ENCODE results near the gene MBD4.

Gene MBD4

GRCh38 chr3:129462361-129462968, 22.7 kb upstream of the MBD4 start:
- no peak for DNase-seq

DNA sequence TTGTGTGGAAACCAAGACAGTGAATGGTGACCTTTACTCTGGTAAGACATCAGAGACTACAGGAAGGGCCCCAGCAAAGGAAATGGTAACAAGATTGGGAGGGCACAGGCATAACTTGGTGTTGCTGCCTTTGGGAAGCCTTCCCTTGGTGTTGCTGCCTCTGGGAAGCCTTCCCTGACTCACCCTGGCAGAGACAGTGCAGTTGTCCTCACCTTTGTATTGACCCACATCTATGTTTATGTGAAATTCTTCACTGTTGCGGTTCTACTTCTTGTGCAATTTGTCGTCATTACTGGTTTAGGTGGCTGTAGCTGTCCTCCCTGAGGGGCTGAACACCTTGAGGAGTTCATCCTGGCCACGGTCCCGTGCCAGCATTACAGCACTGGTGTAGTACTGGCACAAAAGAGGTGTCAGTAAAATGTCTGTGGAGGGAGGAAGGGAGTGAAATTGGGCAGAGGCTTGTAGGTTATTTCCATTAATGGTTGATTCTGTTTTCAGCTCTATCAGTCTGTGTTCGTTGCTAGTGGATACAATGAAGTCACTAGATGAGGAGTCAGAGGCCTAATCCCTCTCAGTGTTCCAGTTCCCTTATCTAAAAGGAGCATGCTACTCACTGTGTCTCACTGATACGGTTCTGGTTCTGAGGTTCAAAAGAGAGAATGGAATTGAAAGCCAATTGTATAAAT, 21.9 kb upstream of the MBD4 start:
- DNase-seq: no peak

- no peak for DNase-seq
These were observed 21.3 kb upstream of the MBD4 start for GRCh38 chr3:129461022-129461421.

DNA sequence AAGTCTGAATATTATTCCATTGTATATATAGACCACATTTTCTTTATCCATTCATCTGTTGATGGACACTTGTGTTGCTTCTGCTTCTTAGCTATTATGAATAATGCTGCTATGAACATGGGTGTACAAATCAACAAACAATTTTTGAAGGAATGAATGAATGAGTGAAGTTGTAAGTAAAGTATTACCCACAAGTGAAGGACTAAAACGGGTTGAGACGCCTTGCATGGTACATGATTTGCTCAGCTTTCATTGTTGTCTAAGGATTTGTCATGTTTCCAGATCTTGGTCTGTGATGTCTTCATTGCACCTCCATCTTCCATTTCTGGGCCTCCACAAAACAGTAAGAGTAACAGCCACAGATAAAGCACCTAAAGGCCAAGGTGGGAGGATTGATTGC, 20.8 kb upstream of the MBD4 start:
- no peak for DNase-seq

GRCh38 chr3:129460155-129460554, 20.4 kb upstream of the MBD4 start:
- no peak for DNase-seq

- DNase-seq: no peak
These were observed 14.0 kb upstream of the MBD4 start for GRCh38 chr3:129453732-129454131.

DNA sequence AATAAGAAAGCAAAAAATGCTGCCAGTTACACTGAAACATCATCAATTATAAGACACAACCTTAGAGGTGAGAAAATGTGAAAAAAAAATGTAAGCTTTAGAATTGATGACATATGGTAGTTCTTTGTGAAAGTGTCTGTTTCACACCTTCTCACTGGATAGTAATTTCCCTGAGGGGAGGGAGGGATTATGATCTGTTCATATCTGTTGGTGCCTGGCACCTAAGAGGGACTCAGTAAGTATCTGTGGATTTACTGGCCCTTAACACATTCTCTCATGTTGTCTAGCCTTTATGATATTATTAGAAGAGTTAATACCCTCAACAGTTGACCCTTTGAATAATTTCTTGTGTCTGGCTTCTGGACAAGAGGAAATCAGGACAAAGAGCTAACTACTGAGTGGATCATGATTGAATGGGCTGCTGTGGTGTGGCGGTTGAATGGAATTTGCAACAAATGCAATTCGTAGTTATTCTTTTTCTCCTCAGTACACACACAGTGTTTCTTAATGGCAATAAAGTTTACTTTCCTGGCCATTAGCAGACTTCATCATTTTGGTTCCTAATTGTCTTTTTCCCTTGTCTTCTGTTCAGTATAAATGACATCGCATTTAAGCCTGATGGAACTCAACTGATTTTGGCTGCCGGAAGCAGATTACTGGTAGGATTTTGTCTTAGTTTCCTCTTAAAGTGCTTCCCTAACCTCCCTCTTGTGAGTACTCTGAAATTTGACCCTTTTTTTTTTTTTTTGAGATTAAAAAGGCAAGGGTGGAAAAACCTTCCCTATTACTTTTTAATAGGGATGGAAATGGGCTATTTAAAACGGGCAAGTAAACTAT, 9.7 kb upstream of the MBD4 start:
- DNase-seq: no peak

DNA sequence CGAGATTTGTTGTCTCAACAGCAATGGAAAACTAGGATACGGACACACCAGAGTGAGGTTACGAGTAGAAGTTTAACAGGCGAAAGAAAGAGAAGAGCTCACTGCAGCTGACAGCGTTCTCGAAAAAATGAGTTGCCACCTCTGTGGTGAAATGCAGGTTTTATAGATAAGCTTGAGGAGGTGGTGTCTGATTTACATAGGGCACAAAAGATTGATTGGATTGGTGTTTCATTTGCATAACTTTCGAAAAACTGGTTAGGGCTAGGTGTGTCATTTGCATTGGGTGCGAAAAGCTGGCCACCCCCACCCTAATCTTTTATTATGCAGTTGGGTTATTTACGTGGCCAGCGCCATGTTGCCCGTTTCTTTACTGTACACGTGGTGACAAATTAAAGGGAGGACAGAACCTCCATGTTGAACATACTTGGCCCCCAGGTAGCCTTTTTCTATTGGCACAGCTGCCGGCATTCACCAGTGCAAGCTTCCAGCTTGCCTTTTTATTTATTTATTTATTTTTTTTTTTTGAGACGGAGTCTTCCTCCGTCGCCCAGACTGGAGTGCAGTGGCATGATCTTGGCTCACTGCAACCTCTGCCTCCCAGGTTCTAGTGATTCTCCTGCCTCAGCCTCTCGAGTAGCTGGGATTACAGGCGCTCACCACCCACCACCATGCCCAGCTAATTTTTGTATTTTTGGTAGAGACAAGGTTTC, 8.6 kb upstream of the MBD4 start:
- DNase-seq: no peak

DNA sequence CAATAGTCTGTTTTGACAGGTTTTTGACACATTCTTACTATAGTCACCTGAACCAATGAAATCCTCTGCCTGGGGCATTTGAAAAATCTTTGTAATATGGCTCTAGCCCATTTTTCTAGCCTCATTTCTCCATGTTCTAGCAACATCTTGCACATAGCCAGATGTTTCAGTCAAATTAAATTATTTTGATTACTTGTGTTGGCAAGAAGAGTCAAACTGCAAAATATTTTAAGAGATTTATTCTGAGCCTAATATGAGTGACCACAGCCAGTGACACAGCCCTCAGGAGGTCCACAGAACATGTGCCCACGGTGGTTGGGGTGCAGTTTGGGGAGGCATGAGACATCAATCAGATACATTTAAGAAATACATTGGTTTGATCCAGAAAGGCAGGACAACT, 7.2 kb upstream of the MBD4 start:
- no peak for DNase-seq

DNA sequence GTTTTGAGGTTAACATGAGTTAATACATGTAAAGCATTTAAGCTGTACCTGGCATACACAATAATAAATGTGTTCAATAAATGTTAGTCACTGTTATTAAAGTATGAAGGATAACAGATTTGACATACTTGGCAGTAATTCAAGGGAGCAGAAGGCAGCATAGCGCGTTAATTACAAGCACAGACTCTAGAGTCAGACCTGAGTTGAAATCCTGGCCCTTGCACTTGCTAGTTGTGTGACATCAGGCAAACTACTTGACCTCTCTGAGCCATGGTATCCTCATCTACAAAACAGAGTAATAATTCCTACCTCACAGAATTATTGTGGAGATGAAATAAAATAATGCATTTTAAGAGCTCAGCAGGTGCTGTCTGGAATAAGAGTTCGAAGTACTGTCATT, 5.7 kb upstream of the MBD4 start:
- no peak for DNase-seq

- no peak for DNase-seq
These were observed 3.2 kb upstream of the MBD4 start for GRCh38 chr3:129442947-129443346.

- no peak for DNase-seq
These were observed 2.7 kb upstream of the MBD4 start for GRCh38 chr3:129442486-129442885.

GRCh38 chr3:129441782-129442181, 2.0 kb upstream of the MBD4 start:
- DNase-seq: no peak

DNA sequence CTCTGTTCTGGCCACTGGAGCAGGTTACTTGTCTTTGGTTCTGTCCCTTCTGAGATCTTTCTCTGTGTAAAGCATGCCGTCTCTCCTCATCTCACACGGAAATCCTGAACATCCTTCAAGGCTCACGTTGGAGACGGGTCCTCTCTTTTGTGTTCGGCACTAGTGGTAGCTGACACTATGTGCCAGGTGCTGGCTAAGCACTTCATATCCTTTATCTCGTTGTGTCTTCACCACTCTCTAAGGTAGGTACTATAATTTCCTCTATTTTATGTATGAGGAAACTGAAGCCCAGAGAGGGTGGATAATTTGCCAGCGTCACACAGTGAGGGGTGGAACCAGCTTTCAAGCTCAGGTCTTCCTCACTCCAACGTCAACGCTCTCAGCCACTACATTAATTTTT, 1.5 kb upstream of the MBD4 start:
- DNase-seq: no peak

- no peak for DNase-seq
These were observed 956 bp upstream of the MBD4 start for GRCh38 chr3:129440618-129441190.

GRCh38 chr3:129439226-129439816, 427 bp downstream of the MBD4 start:
- peak; percentile 38 to 41 for DNase-seq

- no peak for DNase-seq
These were observed 4.4 kb downstream of the MBD4 start for GRCh38 chr3:129435367-129435766.

- DNase-seq: no peak
These were observed 5.6 kb downstream of the MBD4 start for GRCh38 chr3:129434140-129434539.

GRCh38 chr3:129433565-129433964, 6.2 kb downstream of the MBD4 start:
- DNase-seq: no peak

- no peak for DNase-seq
These were observed 7.1 kb downstream of the MBD4 start for GRCh38 chr3:129432671-129433070.

GRCh38 chr3:129432036-129432435, 7.7 kb downstream of the MBD4 start:
- no peak for DNase-seq

- no peak for DNase-seq
These were observed 10.1 kb downstream of the MBD4 start for GRCh38 chr3:129429602-129430001.

DNA sequence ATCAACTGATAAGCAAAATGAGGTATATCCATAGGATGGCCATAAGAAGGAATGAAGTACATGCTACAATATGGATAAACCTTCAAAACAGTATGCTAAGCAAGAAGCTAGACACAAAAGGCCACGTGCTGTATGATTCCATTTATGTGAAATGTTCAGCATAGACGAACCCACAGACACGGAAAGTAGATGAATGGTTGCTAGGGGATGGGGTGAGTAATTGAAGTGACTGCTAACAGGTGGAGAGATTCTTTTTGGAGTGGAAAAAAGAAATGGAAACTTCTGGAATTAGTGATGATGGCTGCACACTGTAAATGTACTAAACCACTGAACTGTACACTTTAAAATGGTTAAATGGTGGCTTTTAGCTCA, 10.7 kb downstream of the MBD4 start:
- no peak for DNase-seq
